Activated CD8-positive, alpha-beta T cell treated with anti-CD3 and anti-CD28 coated beads for 36 hours (primary cell): ENCODE data around the gene UNC13B. TPM values are rescaled to one million over a fixed set of nuclear protein-coding genes. Genes with fewer than 3 reads are reported as not detected.

Experiments
- ATAC-seq: fragments of 200-7000 bp; cut with Tn5 transposase; one replicate; pipeline ENCODE4 v1.10.0; 2021; ENCODE audit warnings: mild to moderate bottlenecking, moderate library complexity
- CTCF ChIA-PET: fragments of 350-600 bp; sonication (Branson Sonifier 250); formaldehyde crosslinking; loops from one replicate; lab custom pipeline; 2021; ENCODE audit warnings: antibody characterized with exemption; lab: Charles Lee
- POLR2A ChIA-PET: fragments of 350-600 bp; sonication (Branson Sonifier 250); formaldehyde crosslinking; loops from one replicate; lab custom pipeline; 2021; ENCODE audit warnings: antibody characterized with exemption; lab: Charles Lee
- DNase-seq: peaks from one replicate; pipeline ENCODE4 v3.0.0-alpha.2; 2020
- H3K27ac Mint-ChIP-seq: one replicate; pipeline ENCODE4 v1.8.0; 2021; ENCODE audit warnings: mild to moderate bottlenecking, mixed read lengths
- H3K27me3 Mint-ChIP-seq: one replicate; pipeline ENCODE4 v1.8.0; 2021; ENCODE audit warnings: mixed read lengths
- H3K36me3 Mint-ChIP-seq: one replicate; pipeline ENCODE4 v1.8.0; 2021; ENCODE audit warnings: low read depth, mixed read lengths
- H3K4me1 Mint-ChIP-seq: one replicate; pipeline ENCODE4 v1.8.0; 2021; ENCODE audit warnings: low read depth, mixed read lengths
- H3K4me3 Mint-ChIP-seq: one replicate; pipeline ENCODE4 v1.8.0; 2021; ENCODE audit warnings: mild to moderate bottlenecking, moderate library complexity, mixed read lengths
- H3K9me3 Mint-ChIP-seq: one replicate; pipeline ENCODE4 v1.8.0; 2021; ENCODE audit warnings: mixed read lengths
- intact Hi-C: fragments of 100-400 bp; cut with micrococcal nuclease; formaldehyde crosslinking; loops from one replicate; pipeline ENCODE4 v1.10.0; 2022
- total RNA-seq, 2 experiments: library from RNA; stranded (reverse); gene quantifications; one replicate each; pipeline ENCODE4 v1.2.3, GENCODE V29; 2021
- TF ChIP-seq, protein P1 (sequence below): fragments of 200-600 bp; IDR thresholded peaks from one replicate; pipeline ENCODE4 v1.8.0; 2022; ENCODE audit warnings: antibody characterized with exemption, mild to moderate bottlenecking

Gene UNC13B
- total RNA-seq: 1 to 10 TPM; 1.3 to 1.9 TPM

DNA sequence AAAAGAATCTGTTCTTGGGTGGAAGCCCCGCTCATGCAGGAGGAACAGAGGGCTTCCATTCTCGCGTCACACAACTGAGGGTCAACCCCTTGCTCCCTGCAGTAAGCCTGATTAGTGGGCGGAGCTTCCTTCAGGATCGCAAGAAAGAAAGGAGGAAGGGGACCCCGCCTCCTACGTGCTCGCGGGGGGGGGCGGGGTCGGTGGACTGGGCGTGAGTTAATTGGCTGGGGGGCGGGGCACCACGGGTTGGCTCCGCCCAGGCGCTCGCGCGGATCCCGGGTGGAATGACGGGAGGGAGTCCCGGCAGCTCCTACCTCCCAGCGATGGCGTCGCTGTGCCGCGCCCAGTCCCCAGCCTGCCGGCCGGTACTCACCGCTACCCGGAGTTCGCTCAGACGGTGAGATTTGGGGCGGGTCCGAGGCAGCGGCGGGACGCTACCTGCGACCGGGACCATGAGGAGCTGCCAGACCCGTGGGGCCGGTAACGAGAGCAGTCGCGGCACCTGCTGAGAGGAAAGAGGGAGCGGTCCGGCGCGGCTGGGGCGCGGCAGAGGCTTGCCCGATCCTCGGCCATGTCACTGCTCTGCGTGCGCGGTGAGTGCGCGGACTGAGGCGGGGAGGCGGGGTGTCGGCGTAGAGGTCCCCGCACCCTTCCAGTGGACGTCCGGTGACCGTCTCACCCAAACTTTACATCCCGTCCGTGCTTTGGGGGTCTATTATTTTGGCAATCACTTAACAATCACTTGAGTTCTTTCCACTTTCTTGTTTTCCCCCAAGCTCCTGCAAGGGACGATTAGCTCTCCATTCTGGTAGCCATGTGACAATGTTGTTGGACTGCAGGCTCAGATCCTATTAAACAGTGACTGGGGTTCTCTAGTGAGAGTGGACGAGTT, at the start of gene UNC13B:
UNC13B (plus strand) TSS at position 297 of the 892 bp plus-strand sequence; CDS start at position 572, 275 bp downstream.
- Mint-ChIP-seq H3K4me1 (peaks cover 17% of the 10 kb centered on the region), H3K4me3 (peak within 1 kb of the TSS; percentile 87), H3K27me3 (peaks cover 16% of the 10 kb centered on the region), H3K27ac (no peak within 1 kb of the TSS), H3K36me3 (no peaks in the 10 kb centered on the region), H3K9me3 (no peaks in the 10 kb centered on the region)
- ATAC-seq (peak; percentile 92), DNase-seq (peak; percentile 79)
- intact Hi-C loops: no loop called here
- TF ChIP-seq, protein P1, sequence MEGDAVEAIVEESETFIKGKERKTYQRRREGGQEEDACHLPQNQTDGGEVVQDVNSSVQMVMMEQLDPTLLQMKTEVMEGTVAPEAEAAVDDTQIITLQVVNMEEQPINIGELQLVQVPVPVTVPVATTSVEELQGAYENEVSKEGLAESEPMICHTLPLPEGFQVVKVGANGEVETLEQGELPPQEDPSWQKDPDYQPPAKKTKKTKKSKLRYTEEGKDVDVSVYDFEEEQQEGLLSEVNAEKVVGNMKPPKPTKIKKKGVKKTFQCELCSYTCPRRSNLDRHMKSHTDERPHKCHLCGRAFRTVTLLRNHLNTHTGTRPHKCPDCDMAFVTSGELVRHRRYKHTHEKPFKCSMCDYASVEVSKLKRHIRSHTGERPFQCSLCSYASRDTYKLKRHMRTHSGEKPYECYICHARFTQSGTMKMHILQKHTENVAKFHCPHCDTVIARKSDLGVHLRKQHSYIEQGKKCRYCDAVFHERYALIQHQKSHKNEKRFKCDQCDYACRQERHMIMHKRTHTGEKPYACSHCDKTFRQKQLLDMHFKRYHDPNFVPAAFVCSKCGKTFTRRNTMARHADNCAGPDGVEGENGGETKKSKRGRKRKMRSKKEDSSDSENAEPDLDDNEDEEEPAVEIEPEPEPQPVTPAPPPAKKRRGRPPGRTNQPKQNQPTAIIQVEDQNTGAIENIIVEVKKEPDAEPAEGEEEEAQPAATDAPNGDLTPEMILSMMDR: no peak
- CTCF ChIA-PET: interaction anchor here (0.8 to 2.9 kb wide), 4 partner anchors 45 to 262 kb away, joined by 3 to 11 read pairs (median 4); partner anchors contain the start of gene ATOSB
- POLR2A ChIA-PET: interaction anchor here (0.6 to 0.8 kb wide), 2 partner anchors 10 to 477 kb away, joined by 3 read pairs; no protein-coding TSS in a partner anchor

DNA sequence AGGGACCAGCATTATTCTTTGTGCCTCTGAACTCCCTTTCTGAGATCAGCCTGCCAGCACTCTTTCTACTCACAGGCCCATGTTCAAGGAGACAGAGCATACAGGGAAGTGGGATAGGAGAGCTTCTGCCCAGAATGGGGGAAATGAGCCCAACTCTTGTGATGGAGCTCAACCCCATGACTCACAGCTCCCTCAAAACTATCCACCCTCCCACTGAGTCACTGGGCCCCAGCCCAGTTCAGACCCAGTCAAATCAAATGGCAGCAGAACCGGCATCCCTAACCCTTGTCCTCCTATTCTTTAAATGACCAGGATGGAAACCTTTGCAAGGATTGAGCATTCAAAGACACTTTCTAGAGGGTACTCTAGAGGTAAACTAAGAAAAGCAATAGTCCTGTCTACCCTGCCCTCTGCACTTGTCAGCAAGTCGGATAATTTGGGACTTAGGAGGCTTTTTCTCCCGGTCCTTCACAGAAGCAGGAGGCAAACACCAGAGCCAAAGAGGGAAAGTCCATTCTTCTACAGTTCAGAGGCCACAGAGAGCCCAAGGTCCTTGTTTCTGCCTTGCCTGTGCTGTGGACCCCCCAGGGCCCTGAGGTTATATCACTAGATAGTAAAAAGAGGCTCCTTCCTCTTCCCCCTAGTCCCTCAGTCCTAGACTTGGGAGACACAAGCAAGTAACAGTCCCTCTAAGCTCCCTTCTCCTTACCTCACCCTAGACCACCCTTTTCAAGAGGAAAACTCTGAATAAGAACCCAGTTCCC, 49.4 kb upstream of the UNC13B start:
- POLR2A ChIA-PET: interaction anchor here (0.9 to 2.5 kb wide), 6 partner anchors 9 to 620 kb away, joined by 3 to 10 read pairs (median 4); partner anchors contain the start of genes CREB3, FANCG, PIGO and STOML2
- H3K27me3 Mint-ChIP-seq: no peaks in the 10 kb centered on the region
- CTCF ChIA-PET: interaction anchor here (1.0 to 2.9 kb wide), 4 partner anchors 9 to 466 kb away, joined by 3 to 17 read pairs (median 4); partner anchors contain the start of genes GALT, PIGO and STOML2
- H3K9me3 Mint-ChIP-seq: no peaks in the 10 kb centered on the region
- no peak for DNase-seq
- no peak for ATAC-seq
- intact Hi-C loops: loop anchor here (10.0 kb wide), 1 partner anchor 442 kb away; no protein-coding TSS in a partner anchor
- TF ChIP-seq, protein P1: no peak
- no peaks in the 10 kb centered on the region for H3K36me3 Mint-ChIP-seq
- H3K27ac Mint-ChIP-seq: peak overlapping the region; percentile 70
- peaks cover 48% of the 10 kb centered on the region for H3K4me1 Mint-ChIP-seq
- H3K4me3 Mint-ChIP-seq: peak overlapping the region; percentile 65

DNA sequence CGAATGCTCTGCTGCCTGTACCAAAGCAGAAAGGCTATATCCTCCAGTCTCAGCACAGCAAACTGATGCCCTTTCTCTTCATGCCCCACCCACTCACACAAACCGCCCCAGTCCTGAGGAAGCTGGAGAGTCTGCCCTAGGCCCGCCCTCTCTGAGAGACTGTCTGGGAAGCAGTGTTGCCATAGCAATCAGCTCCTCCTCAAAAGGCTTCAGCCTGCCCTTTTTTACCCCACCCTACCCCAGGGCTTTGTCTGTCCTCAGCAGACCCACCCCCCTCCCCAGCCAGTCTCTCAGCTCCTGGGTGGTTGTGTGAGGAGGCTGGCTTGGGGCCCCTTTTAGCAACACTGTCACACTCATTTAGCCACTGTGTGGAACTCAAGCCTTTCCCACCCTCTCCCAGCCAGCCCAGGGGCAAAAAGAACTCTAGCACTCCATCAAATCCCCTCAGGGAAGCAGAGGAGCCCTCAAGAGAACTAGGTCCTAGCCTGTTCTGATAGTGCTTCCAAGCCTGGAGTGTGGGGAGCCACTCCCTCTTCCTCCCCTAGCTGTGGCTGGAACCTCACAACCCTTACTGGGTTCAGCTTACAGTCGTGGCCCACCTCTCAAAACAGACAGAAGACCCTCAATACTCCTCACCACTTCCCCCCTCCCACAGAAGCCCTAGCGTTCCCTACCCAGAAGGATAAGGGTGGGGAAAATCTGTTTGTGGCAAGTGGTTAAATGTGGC, 47.5 kb upstream of the UNC13B start:
- Mint-ChIP-seq H3K4me3 (peak overlapping the region; percentile 75), H3K4me1 (peaks cover 48% of the 10 kb centered on the region), H3K36me3 (no peaks in the 10 kb centered on the region), H3K27ac (peak overlapping the region; percentile 86), H3K9me3 (no peaks in the 10 kb centered on the region), H3K27me3 (no peaks in the 10 kb centered on the region)
- ATAC-seq (peak; percentile 38), DNase-seq (peak; percentile 90)
- TF ChIP-seq, protein P1: no peak
- CTCF ChIA-PET: interaction anchor here (1.0 to 4.4 kb wide), 6 partner anchors 10 to 412 kb away, joined by 3 to 22 read pairs (median 6); partner anchors contain the start of genes PIGO and STOML2
- POLR2A ChIA-PET: interaction anchor here (0.5 to 3.8 kb wide), 10 partner anchors 10 to 161 kb away, joined by 3 to 32 read pairs (median 4); partner anchors contain the start of genes FANCG, PIGO, STOML2 and VCP
- intact Hi-C loops: loop anchor here (10.0 kb wide), 1 partner anchor 441 kb away; no protein-coding TSS in a partner anchor

DNA sequence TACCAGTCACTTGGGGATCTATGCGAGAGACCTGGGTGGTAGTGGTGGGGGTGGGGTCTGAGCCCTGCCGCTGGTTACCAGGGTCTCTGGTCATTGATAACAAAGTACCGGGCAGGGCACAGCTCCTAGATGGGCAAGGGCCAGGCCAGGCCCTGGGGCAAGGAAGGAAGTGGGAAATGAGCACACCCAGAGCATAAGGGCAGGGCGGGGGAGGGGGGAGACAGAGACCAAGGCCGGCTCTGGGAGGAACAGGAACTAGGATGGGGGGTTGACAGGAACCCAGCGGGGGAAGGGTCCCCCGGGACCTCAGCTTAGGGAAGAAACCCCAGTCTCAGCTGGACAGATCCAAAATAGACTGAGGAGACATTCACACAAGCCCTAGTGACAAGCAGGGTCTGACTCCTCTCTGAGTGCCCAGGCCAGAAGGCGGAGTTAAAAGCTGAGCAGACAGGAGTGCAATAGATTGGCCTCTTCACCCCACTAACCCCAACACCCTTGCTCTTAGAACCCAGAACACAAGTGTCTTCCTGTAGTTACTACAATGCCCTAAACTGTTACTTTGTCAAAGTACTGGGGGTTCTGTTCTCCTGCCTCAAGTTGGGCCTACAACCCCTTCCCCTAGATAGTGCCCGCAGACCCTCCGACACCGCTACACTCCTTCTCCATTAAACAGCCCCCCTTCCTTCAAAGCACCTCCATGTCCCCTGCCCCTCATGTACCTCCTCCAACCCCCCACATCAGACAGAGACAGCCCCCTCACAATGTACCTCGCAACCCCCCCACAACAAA, 46.8 kb upstream of the UNC13B start:
- Mint-ChIP-seq H3K9me3 (no peaks in the 10 kb centered on the region), H3K27ac (peak overlapping the region; percentile 86)
- POLR2A ChIA-PET: interaction anchor here (0.6 to 3.8 kb wide), 9 partner anchors 12 to 616 kb away, joined by 3 to 32 read pairs (median 4); partner anchors contain the start of genes FANCG, PIGO, STOML2 and VCP

More for the DNA sequence above, 46.8 kb upstream of the UNC13B start:
- Mint-ChIP-seq H3K36me3 (no peaks in the 10 kb centered on the region), H3K27me3 (no peaks in the 10 kb centered on the region), H3K4me1 (peaks cover 48% of the 10 kb centered on the region), H3K4me3 (peak overlapping the region; percentile 75)
- TF ChIP-seq, protein P1: no peak
- CTCF ChIA-PET: interaction anchor here (0.9 to 4.4 kb wide), 10 partner anchors 9 to 364 kb away, joined by 3 to 42 read pairs (median 6); partner anchors contain the start of genes PIGO, STOML2 and UNC13B
- DNase-seq: peak; percentile 70
- intact Hi-C loops: loop anchor here (5.0 to 10.0 kb wide), 3 partner anchors 142 to 440 kb away; no protein-coding TSS in a partner anchor
- ATAC-seq: no peak
